Liver (tissue), 9 donors: ENCODE measurements around the gene OSTC. TPM values are rescaled to one million over a fixed set of nuclear protein-coding genes. Genes with fewer than 3 reads are reported as not detected.

ENCODE experiments used
- DNase-seq: peaks from one replicate; pipeline ENCODE4 v3.0.0-alpha.2; 2017; ENCODE audit warnings: low spot score
- H3K27ac ChIP-seq, 2 donors: one replicate each; pipeline ENCODE4 v1.7.0; 2013; ENCODE audit warnings: inconsistent platforms in 2 of 2, low read length in 2 of 2, control low read depth in 1 of 2, low read depth in 1 of 2, mild to moderate bottlenecking in 1 of 2
- H3K27me3 ChIP-seq, 4 donors: one replicate each; pipeline versions ENCODE4 v1.6.1 to v1.7.0; 2013; ENCODE audit warnings: low read length in 3 of 4, inconsistent platforms in 1 of 4, mild to moderate bottlenecking in 1 of 4, moderate library complexity in 1 of 4; ENCODE audit not compliant: control insufficient read depth in 4 of 4, insufficient read depth in 4 of 4
- H3K36me3 ChIP-seq, 4 donors: one replicate each; pipeline versions ENCODE4 v1.6.1 to v1.7.0; 2013; ENCODE audit warnings: low read length in 3 of 4, mild to moderate bottlenecking in 3 of 4, low read depth in 1 of 4, moderate library complexity in 1 of 4; ENCODE audit not compliant: control insufficient read depth in 4 of 4, insufficient read depth in 3 of 4
- H3K4me1 ChIP-seq, 4 donors: one replicate each; pipeline versions ENCODE4 v1.6.1 to v1.7.0; 2013; ENCODE audit warnings: low read length in 3 of 4, mild to moderate bottlenecking in 3 of 4, moderate library complexity in 1 of 4; ENCODE audit not compliant: control insufficient read depth in 4 of 4, insufficient read depth in 4 of 4
- H3K4me3 ChIP-seq, 3 donors: one replicate each; pipeline versions ENCODE4 v1.6.1 to v1.7.0; 2013; ENCODE audit warnings: low read length in 3 of 3, control low read depth in 1 of 3, low read depth in 1 of 3, mild to moderate bottlenecking in 1 of 3
- H3K9ac ChIP-seq, 2 donors: one replicate each; pipeline ENCODE4 v1.7.0; 2013; ENCODE audit warnings: low read length in 2 of 2, mild to moderate bottlenecking in 2 of 2, moderate library complexity in 2 of 2, control low read depth in 1 of 2, low read depth in 1 of 2
- H3K9me3 ChIP-seq, 4 donors: one replicate each; pipeline versions ENCODE4 v1.6.1 to v1.7.0; 2013; ENCODE audit warnings: low read length in 3 of 4; ENCODE audit not compliant: control insufficient read depth in 4 of 4
- ATF3 ChIP-seq: IDR thresholded peaks from 2 replicates; pipeline ENCODE4 v1.6.1; 2016; ENCODE audit warnings: antibody characterized with exemption
- EGR1 ChIP-seq, 2 donors: IDR thresholded peaks; 2 replicates each; pipeline ENCODE4 v1.6.1; 2016 to 2018; ENCODE audit warnings: antibody characterized with exemption in 2 of 2, low read depth in 2 of 2
- FOXA1 ChIP-seq: IDR thresholded peaks from 2 replicates; pipeline ENCODE4 v1.6.1; 2016; ENCODE audit warnings: antibody characterized with exemption
- FOXA2 ChIP-seq: IDR thresholded peaks from 2 replicates; pipeline ENCODE4 v1.6.1; 2016; ENCODE audit warnings: antibody characterized with exemption
- GABPA ChIP-seq, 2 donors: IDR thresholded peaks in 1 of 2; conservative IDR thresholded peaks in 1 of 2; 2 replicates each; pipeline ENCODE4 v1.6.1; 2016; ENCODE audit warnings: antibody characterized with exemption in 2 of 2, mild to moderate bottlenecking in 1 of 2, moderate library complexity in 1 of 2
- HNF4A ChIP-seq, 2 donors: conservative IDR thresholded peaks; 2 replicates each; pipeline ENCODE4 v1.6.1; 2016; ENCODE audit warnings: antibody characterized with exemption in 2 of 2, mild to moderate bottlenecking in 2 of 2
- HNF4G ChIP-seq: IDR thresholded peaks from 2 replicates; pipeline ENCODE4 v1.6.1; 2016; ENCODE audit warnings: antibody characterized with exemption
- JUND ChIP-seq, 2 donors: IDR thresholded peaks; 2 replicates each; pipeline ENCODE4 v1.6.1; 2016; ENCODE audit warnings: antibody characterized with exemption in 2 of 2
- MAX ChIP-seq: IDR thresholded peaks from 2 replicates; pipeline ENCODE4 v1.6.1; 2016; ENCODE audit warnings: antibody characterized with exemption
- RAD21 ChIP-seq, 2 donors: IDR thresholded peaks; 2 replicates each; pipeline ENCODE4 v1.6.1; 2016; ENCODE audit warnings: antibody characterized with exemption in 2 of 2, mild to moderate bottlenecking in 2 of 2
- RXRA ChIP-seq, 2 donors: IDR thresholded peaks; 2 replicates each; pipeline ENCODE4 v1.6.1; 2017 to 2018; ENCODE audit warnings: antibody characterized with exemption in 2 of 2, mild to moderate bottlenecking in 1 of 2
- SP1 ChIP-seq: IDR thresholded peaks from 2 replicates; pipeline ENCODE4 v1.6.1; 2018; ENCODE audit warnings: antibody characterized with exemption, mild to moderate bottlenecking
- TAF1 ChIP-seq: conservative IDR thresholded peaks from 2 replicates; pipeline ENCODE4 v1.6.1; 2016; ENCODE audit warnings: antibody characterized with exemption, mild to moderate bottlenecking
- YY1 ChIP-seq: IDR thresholded peaks from 2 replicates; pipeline ENCODE4 v1.6.1; 2016; ENCODE audit warnings: antibody characterized with exemption, mild to moderate bottlenecking
- WGBS: extraction: QIAGEN DNeasy Blood & Tissue Kit; methylation state at CpG from one replicate; pipeline ENCODE4 v1.1.7; 2013; 5-methylcytosine and 5-hydroxymethylcytosine counted together
- polyA plus RNA-seq, 2 donors: library from polyadenylated mRNA; stranded (reverse) in 1 of 2; unstranded in 1 of 2; fragments of 200-250 nt in 1 of 2; fragments of >200 nt in 1 of 2; fragmentation: Nextera tagmentation in 1 of 2; extraction: Ambion mirVana in 1 of 2; gene quantifications; one replicate each; pipeline versions ENCODE4 v1.2.1 to v1.2.3, GENCODE V29; 2013 to 2015
- total RNA-seq, 2 donors: library from RNA; depleted of rRNA; stranded (reverse); fragments of >200 nt; gene quantifications; one replicate each; pipeline ENCODE4 v1.2.3, GENCODE V29; 2014
- TF ChIP-seq, protein P1 (sequence below): IDR thresholded peaks from 2 replicates; pipeline ENCODE4 v1.6.1; 2016; ENCODE audit warnings: antibody characterized with exemption
- TF ChIP-seq, protein P2 (sequence below): IDR thresholded peaks from 2 replicates; pipeline ENCODE4 v1.6.1; 2016; ENCODE audit warnings: antibody characterized with exemption, mild to moderate bottlenecking
- TF ChIP-seq, protein P3 (sequence below): fragments of 150-350 bp; IDR thresholded peaks from 2 replicates; pipeline ENCODE4 v1.5.1; 2017; ENCODE audit warnings: improper control_type of control experiment, low read depth, low read length; ENCODE audit not compliant: missing input control
- donor health status: healthy.
- donor health status: healthy.
- donor health status: healthy.
- donor health status: healthy.
- donor health status: healthy.

OSTC gene
- total and polyA plus RNA-seq, 4 donors = 113 to 148 (median 143) TPM

GRCh38 chr4:108696160-108696559 lies 45.8 kb downstream of the OSTC start:
- Histone ChIP-seq H3K36me3 (no peaks in the 10 kb centered on the region), H3K4me1 (peaks cover 0 to 40% (median 20%) of the 10 kb centered on the region in 4 donors), H3K4me3 (no peak overlapping the region), H3K9me3 (no peaks in the 10 kb centered on the region), H3K27me3 (no peaks in the 10 kb centered on the region), H3K9ac (no peak overlapping the region), H3K27ac (no peak overlapping the region)
- 93% methylated on average over 3 of the region's 3 CpGs for WGBS
- TF ChIP-seq HNF4A (conservative IDR thresholded peaks at IDR 0.05) (no peak), EGR1 (IDR thresholded peaks at IDR 0.05; ENCODE audit: low read depth in 2 of 2) (no peak), ATF3 (no peak), YY1 (no peak), MAX (no peak), JUND (IDR thresholded peaks at IDR 0.05) (no peak)
- no peak for DNase-seq

- TF ChIP-seq RXRA (IDR thresholded peaks at IDR 0.05) (no peak), MAX (no peak), HNF4G (no peak), SP1 (no peak), TAF1 (no peak), FOXA1 (no peak), YY1 (no peak), GABPA (IDR thresholded peaks at IDR 0.05 in 1 of 2, conservative IDR thresholded peaks at IDR 0.05 in 1 of 2) (no peak), ATF3 (no peak), RAD21 (IDR thresholded peaks at IDR 0.05) (no peak), FOXA2 (no peak)
- TF ChIP-seq, protein P1, sequence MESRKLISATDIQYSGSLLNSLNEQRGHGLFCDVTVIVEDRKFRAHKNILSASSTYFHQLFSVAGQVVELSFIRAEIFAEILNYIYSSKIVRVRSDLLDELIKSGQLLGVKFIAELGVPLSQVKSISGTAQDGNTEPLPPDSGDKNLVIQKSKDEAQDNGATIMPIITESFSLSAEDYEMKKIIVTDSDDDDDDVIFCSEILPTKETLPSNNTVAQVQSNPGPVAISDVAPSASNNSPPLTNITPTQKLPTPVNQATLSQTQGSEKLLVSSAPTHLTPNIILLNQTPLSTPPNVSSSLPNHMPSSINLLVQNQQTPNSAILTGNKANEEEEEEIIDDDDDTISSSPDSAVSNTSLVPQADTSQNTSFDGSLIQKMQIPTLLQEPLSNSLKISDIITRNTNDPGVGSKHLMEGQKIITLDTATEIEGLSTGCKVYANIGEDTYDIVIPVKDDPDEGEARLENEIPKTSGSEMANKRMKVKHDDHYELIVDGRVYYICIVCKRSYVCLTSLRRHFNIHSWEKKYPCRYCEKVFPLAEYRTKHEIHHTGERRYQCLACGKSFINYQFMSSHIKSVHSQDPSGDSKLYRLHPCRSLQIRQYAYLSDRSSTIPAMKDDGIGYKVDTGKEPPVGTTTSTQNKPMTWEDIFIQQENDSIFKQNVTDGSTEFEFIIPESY = no peak
- TF ChIP-seq, protein P2, sequence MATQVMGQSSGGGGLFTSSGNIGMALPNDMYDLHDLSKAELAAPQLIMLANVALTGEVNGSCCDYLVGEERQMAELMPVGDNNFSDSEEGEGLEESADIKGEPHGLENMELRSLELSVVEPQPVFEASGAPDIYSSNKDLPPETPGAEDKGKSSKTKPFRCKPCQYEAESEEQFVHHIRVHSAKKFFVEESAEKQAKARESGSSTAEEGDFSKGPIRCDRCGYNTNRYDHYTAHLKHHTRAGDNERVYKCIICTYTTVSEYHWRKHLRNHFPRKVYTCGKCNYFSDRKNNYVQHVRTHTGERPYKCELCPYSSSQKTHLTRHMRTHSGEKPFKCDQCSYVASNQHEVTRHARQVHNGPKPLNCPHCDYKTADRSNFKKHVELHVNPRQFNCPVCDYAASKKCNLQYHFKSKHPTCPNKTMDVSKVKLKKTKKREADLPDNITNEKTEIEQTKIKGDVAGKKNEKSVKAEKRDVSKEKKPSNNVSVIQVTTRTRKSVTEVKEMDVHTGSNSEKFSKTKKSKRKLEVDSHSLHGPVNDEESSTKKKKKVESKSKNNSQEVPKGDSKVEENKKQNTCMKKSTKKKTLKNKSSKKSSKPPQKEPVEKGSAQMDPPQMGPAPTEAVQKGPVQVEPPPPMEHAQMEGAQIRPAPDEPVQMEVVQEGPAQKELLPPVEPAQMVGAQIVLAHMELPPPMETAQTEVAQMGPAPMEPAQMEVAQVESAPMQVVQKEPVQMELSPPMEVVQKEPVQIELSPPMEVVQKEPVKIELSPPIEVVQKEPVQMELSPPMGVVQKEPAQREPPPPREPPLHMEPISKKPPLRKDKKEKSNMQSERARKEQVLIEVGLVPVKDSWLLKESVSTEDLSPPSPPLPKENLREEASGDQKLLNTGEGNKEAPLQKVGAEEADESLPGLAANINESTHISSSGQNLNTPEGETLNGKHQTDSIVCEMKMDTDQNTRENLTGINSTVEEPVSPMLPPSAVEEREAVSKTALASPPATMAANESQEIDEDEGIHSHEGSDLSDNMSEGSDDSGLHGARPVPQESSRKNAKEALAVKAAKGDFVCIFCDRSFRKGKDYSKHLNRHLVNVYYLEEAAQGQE = no peak
- TF ChIP-seq, protein P3, sequence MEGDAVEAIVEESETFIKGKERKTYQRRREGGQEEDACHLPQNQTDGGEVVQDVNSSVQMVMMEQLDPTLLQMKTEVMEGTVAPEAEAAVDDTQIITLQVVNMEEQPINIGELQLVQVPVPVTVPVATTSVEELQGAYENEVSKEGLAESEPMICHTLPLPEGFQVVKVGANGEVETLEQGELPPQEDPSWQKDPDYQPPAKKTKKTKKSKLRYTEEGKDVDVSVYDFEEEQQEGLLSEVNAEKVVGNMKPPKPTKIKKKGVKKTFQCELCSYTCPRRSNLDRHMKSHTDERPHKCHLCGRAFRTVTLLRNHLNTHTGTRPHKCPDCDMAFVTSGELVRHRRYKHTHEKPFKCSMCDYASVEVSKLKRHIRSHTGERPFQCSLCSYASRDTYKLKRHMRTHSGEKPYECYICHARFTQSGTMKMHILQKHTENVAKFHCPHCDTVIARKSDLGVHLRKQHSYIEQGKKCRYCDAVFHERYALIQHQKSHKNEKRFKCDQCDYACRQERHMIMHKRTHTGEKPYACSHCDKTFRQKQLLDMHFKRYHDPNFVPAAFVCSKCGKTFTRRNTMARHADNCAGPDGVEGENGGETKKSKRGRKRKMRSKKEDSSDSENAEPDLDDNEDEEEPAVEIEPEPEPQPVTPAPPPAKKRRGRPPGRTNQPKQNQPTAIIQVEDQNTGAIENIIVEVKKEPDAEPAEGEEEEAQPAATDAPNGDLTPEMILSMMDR = no peak
- Histone ChIP-seq H3K36me3 (no peaks in the 10 kb centered on the region), H3K4me1 (peaks cover 0 to 22% (median 6%) of the 10 kb centered on the region in 4 donors), H3K9ac (no peak overlapping the region), H3K27ac (no peak overlapping the region), H3K9me3 (no peaks in the 10 kb centered on the region), H3K27me3 (no peaks in the 10 kb centered on the region), H3K4me3 (no peak overlapping the region)
- WGBS = 74% methylated on average over 1 of the region's 1 CpG
- DNase-seq = no peak
These were observed 49.8 kb downstream of the OSTC start for GRCh38 chr4:108700081-108700757.
